Measurements from ENCODE around the gene CYP2J2. TPM values are rescaled to one million over a fixed set of nuclear protein-coding genes. Genes with fewer than 3 reads are reported as not detected.

CYP2J2 gene
- total RNA-seq, 2 donors from 2014 or later, result 0.29 to 0.37 TPM

DNA sequence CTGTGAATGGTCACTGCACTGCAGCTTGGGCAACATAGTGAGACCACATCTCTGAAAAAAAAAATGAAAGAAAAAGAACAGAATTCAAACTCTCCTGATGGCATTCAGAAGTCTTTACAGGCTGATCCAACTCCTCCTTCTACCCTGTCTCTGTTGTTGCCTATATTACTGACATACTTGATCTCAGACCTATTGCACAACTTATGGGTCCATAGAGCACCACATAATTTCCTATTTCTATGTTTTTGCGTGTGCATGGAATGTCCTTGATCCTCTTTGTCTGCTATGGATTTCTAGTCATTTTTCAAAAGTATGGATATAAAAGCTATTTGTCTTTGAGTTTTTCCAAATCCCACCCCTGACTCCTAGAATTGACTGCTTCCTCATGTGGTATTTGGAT lies 22.4 kb upstream of the CYP2J2 start:
- Mint-ChIP-seq H3K4me1 (no peaks in the 10 kb centered on the region), H3K36me3 (ENCODE audit: low read depth) (no peaks in the 10 kb centered on the region), H3K27me3 (ENCODE audit: insufficient read depth) (no peaks in the 10 kb centered on the region), H3K9me3 (no peaks in the 10 kb centered on the region), H3K4me3 (no peak overlapping the region), H3K27ac (no peak overlapping the region)
- no peak overlapping the region for H3K9ac ChIP-seq (ENCODE audit: extremely low read depth, low read length, poor library complexity, severe bottlenecking)
- H3K27me3 ChIP-seq (ENCODE audit: control insufficient read depth, insufficient read depth, low read length, poor library complexity, severe bottlenecking), result no peaks in the 10 kb centered on the region
- no peak for TF ChIP-seq CTCF (conservative IDR thresholded peaks at IDR 0.05)
- no peaks in the 10 kb centered on the region for H3K9me3 ChIP-seq (ENCODE audit: control insufficient read depth, low read length)
- no peak overlapping the region for H3K4me3 ChIP-seq (ENCODE audit: low read length)
- WGBS, 2 experiments (ENCODE audit: insufficient coverage in 1 of 2, insufficient read length in 1 of 2), result 100% methylated on average over 1 of the region's 1 CpG; no CpG with 5 or more reads in 1 of the 2 experiments
- no peaks in the 10 kb centered on the region for H3K36me3 ChIP-seq (ENCODE audit: control insufficient read depth, insufficient read depth, low read length)
- DNase-seq, result no peak
- no peak overlapping the region for H3K27ac ChIP-seq (ENCODE audit: low read depth, low read length)
- H3K4me1 ChIP-seq (ENCODE audit: control insufficient read depth, insufficient read depth, low read length), result no peaks in the 10 kb centered on the region

DNA sequence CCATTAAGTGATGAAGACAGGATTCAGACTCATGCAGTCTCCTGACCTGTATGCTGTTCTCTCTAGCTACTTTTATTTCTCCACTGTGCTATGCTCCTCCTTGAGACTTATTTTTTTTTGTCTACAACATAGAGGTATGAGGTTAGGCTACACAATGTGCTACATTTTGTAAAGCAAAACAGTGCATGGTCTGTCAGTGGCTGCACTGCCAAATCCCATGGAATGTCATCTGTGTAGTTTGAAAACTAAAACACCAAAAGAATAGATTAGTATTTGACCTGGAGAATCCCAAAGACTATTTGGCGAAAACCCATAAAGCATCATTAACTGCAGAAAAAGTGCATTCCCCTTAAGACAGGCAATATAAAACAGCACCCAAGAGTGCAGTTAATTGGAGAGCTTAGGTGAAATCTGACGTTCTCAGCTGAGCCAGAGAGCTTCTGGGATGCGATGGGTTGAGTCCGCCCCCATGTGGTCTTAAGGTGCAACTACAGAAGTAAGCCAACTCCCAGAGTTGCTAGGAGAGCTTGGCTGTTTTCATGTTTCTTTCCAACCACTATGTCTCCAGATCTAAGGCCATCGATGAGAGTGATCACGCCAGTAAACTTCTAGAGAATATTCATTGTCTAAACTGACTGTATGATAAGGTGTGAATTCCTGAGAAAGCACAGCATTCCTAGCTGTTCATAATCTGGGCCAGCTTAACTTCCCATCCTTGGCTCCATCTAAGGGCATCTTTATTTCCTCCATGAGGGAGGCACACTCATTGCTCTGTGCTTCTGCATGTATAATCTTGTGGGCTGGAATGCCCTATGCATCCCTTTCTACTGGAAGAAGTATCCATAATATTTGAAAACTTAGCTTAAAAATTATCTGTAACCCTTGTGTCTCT lies 20.7 kb upstream of the CYP2J2 start:
- H3K4me3 ChIP-seq (ENCODE audit: low read length), result no peak overlapping the region
- H3K9ac ChIP-seq (ENCODE audit: extremely low read depth, low read length, poor library complexity, severe bottlenecking), result no peak overlapping the region
- no peaks in the 10 kb centered on the region for H3K9me3 ChIP-seq (ENCODE audit: control insufficient read depth, low read length)
- peak; percentile 94 for TF ChIP-seq CTCF (conservative IDR thresholded peaks at IDR 0.05)
- peak; percentile 80 for DNase-seq
- Mint-ChIP-seq H3K27ac (no peak overlapping the region), H3K27me3 (ENCODE audit: insufficient read depth) (no peaks in the 10 kb centered on the region), H3K36me3 (ENCODE audit: low read depth) (no peaks in the 10 kb centered on the region), H3K9me3 (no peaks in the 10 kb centered on the region), H3K4me3 (no peak overlapping the region), H3K4me1 (no peaks in the 10 kb centered on the region)
- H3K4me1 ChIP-seq (ENCODE audit: control insufficient read depth, insufficient read depth, low read length), result no peaks in the 10 kb centered on the region
- no peaks in the 10 kb centered on the region for H3K36me3 ChIP-seq (ENCODE audit: control insufficient read depth, insufficient read depth, low read length)
- H3K27me3 ChIP-seq (ENCODE audit: control insufficient read depth, insufficient read depth, low read length, poor library complexity, severe bottlenecking), result no peaks in the 10 kb centered on the region
- WGBS, 2 experiments (ENCODE audit: insufficient coverage in 1 of 2, insufficient read length in 1 of 2), result 0 to 21% methylated on average over 4 to 6 of the region's 6 CpGs
- H3K27ac ChIP-seq (ENCODE audit: low read depth, low read length), result no peak overlapping the region

DNA sequence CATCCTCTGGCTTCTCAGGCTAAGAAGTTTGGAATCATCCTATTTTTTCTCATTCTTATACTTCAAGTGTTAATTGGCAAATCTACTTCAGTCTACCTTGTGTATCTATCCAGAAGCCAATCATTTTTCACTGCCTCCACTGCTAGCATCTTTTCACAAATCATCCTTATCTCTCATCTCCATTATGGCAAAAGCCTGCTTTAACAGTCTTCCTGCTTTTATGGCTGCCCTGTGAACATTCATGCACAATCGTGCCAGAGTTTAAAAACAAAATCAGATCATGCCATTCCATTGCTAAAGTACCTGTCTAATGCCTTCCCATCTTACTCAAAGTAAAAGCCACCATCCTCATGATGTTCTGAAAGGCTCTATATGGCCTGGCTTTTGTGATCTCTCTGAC lies 19.2 kb upstream of the CYP2J2 start:
- no peak for DNase-seq
- H3K36me3 Mint-ChIP-seq (ENCODE audit: low read depth), result no peaks in the 10 kb centered on the region
- Histone ChIP-seq H3K9me3 (ENCODE audit: control insufficient read depth, low read length) (no peaks in the 10 kb centered on the region), H3K4me1 (ENCODE audit: control insufficient read depth, insufficient read depth, low read length) (no peaks in the 10 kb centered on the region), H3K9ac (ENCODE audit: extremely low read depth, low read length, poor library complexity, severe bottlenecking) (no peak overlapping the region), H3K27ac (ENCODE audit: low read depth, low read length) (no peak overlapping the region), H3K27me3 (ENCODE audit: control insufficient read depth, insufficient read depth, low read length, poor library complexity, severe bottlenecking) (no peaks in the 10 kb centered on the region), H3K36me3 (ENCODE audit: control insufficient read depth, insufficient read depth, low read length) (no peaks in the 10 kb centered on the region), H3K4me3 (ENCODE audit: low read length) (no peak overlapping the region)
- H3K9me3 Mint-ChIP-seq, result no peaks in the 10 kb centered on the region
- H3K4me1 Mint-ChIP-seq, result no peaks in the 10 kb centered on the region
- no peak overlapping the region for H3K27ac Mint-ChIP-seq
- no peaks in the 10 kb centered on the region for H3K27me3 Mint-ChIP-seq (ENCODE audit: insufficient read depth)
- 82 to 100% methylated on average over 1 of the region's 1 CpG for whole genome bisulfite sequencing, 2 experiments (ENCODE audit: insufficient coverage in 1 of 2, insufficient read length in 1 of 2)
- no peak overlapping the region for H3K4me3 Mint-ChIP-seq
- no peak for TF ChIP-seq CTCF (conservative IDR thresholded peaks at IDR 0.05)
